Activated CD4-positive, alpha-beta T cell treated with anti-CD3 and anti-CD28 coated beads, Interleukin-2, Interleukin-6, amounts not matched to agents 100 ng/mL and 50 ng/mL, durations not matched to agents 16 hours and 8 hours (primary cell): Measurements from ENCODE around the gene CIROP.

Experiments
- DNase-seq: peaks from one replicate; pipeline ENCODE4 v3.0.0-alpha.2; 2020

The CIROP gene, protein sequence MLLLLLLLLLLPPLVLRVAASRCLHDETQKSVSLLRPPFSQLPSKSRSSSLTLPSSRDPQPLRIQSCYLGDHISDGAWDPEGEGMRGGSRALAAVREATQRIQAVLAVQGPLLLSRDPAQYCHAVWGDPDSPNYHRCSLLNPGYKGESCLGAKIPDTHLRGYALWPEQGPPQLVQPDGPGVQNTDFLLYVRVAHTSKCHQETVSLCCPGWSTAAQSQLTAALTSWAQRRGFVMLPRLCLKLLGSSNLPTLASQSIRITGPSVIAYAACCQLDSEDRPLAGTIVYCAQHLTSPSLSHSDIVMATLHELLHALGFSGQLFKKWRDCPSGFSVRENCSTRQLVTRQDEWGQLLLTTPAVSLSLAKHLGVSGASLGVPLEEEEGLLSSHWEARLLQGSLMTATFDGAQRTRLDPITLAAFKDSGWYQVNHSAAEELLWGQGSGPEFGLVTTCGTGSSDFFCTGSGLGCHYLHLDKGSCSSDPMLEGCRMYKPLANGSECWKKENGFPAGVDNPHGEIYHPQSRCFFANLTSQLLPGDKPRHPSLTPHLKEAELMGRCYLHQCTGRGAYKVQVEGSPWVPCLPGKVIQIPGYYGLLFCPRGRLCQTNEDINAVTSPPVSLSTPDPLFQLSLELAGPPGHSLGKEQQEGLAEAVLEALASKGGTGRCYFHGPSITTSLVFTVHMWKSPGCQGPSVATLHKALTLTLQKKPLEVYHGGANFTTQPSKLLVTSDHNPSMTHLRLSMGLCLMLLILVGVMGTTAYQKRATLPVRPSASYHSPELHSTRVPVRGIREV

GRCh38 chr14:23104591-23105347, at the start of gene CIROP:
Gene CIROP (minus strand): TSS chr14:23104989. CDS start chr14:23104920, 69 bp downstream.
- DNase-seq = no peak

- DNase-seq = peak; percentile 4
Observed at GRCh38 chr14:23153851-23154796, 49.3 kb upstream of the CIROP start.

DNA sequence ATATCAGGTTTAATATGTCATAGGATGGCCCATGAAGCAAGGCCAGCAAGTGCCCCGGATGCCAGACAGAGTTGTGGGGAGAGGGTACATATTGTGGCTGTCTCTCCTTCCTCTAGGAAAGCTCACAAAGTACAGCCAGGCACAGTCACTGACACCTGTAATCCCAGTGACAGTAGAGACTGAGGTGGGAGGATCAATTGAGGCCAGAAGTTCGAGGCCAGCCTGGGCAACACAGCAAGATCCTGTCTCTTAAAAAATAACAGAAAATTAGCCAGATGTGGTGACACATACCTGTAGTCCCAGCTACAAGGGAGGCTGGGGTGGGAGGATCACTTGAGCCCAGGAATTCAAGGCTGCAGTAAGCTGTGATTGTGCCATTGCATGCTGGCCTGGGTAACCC, 46.6 kb upstream of the CIROP start:
- no peak for DNase-seq

GRCh38 chr14:23149745-23150144, 45.0 kb upstream of the CIROP start:
- no peak for DNase-seq

DNA sequence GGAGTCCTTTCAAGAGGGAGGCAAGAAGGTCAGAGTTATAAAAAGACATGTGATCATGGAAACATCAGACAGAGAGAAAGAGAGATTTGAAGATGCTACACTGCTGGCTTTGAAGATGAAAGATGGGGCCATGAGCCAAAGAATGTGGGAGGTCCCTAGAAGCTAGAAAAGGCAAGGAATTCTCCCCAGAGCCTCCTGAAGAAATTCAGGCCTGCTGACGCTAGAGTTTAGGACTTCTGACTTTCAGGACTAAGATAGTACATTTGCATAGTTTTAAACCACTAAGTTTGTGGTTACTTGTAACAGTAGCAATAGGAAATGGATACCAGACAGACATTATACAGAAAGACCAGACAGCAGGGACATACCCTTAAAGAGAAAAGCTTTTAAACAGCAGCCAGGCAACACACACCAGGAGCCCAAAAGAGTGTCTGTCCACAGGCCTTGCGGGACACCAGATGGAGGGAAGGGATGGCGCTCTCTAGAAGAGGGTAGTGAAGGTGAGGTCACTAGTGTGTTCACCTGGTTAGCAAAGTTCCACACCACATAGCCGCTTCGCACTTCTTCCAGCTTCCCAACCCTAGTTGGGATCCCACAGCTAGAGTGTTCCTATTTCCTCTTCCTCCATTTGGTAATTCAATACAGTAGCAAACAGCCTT, 43.9 kb upstream of the CIROP start:
- DNase-seq = no peak

GRCh38 chr14:23147676-23148075, 42.9 kb upstream of the CIROP start:
- DNase-seq = no peak

DNA sequence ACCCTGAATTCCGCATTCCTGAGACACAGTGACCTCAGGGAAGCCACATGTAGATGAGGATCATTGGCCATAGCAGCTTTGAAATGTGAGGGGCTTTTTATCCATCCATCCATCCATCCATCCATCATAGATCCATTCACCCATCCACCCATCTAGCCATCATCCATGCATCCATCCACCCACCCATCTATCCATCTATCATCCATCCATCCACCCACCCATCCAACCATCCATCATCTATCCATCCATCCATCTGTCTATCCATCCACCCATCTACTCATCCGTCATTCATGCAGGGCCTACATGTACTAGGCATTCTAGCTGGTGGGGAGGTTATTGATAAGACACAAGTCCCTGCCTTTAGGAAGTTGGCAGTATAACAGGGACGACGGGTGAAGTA, 42.2 kb upstream of the CIROP start:
- no peak for DNase-seq

GRCh38 chr14:23146351-23146910, 41.6 kb upstream of the CIROP start:
- no peak for DNase-seq

- DNase-seq = no peak
Observed at GRCh38 chr14:23145794-23146350, 41.1 kb upstream of the CIROP start.

GRCh38 chr14:23143911-23144310, 39.1 kb upstream of the CIROP start:
- no peak for DNase-seq

DNA sequence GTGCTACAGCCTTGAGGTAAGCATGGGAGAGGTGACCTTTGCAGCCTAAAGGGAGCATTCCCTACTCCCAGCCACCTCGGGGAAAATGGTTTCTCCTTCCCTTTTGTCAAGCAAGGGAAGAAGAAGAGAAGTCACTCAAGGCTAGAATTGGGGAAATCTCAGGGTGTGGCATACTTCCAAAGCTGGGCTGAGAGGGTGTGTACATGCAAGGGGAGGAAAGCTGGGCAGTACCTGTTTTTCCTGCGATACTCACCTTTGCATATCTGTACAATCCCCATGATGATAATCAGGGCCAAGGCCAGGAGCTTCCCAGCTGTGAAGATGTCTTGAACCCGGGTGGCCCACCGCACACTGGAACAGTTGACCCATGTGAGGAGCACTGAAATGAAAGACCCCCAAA, 38.0 kb upstream of the CIROP start:
- no peak for DNase-seq

DNA sequence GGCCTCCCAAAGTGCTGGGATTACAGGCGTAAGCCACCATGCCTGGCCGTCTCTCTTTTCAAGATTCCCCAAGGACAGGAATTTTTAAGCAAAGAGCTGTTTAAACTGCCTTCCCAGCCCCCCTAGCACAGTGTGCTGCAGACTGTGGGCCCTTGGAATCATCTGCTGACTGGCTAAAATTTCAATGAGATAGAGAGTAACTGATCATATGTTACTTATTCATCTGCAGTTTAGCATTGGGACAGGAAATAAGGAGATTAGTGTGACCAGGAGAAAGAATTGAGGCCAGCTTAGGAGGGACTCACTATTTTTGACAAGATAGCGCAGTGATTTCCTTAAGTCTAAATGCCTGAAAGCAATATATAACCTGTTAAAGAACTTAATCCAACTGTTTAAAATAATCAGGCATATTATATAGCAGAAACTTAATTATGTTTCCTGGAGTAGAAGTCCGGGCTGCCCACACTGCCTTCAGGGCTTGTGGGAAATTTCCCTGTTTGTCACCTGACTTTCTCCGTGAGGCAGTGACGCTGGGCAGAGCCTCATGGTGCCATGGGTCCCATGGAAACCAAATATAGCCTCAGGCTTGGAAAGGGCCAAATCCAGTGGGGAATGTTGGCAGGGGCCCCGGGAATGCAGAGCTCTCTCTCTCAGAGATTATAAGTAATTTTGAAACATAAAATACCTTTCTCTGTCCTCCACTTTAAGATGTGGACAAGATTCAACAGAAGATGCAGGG, 37.1 kb upstream of the CIROP start:
- no peak for DNase-seq

DNA sequence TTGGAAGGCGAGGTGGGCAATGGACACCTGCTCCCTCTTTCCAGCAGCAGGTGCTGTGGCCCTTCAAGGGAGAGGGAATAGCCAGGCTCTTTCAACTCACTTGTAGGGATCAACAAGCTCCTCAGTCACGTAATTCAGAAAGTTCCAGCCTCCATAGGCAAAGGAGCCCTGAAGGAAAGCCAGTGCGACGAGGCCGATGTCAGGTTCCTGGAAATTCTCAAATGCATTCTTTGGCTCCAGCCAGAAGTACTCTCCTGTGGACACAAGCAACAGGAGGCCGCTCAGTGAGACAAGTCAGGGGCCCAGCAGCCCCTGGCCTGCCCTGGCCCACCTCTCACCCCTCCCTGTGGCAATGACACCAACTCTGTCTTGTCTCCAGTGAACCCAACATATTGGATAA, 35.6 kb upstream of the CIROP start:
- DNase-seq = no peak

- no peak for DNase-seq
Observed at GRCh38 chr14:23139874-23140273, 35.1 kb upstream of the CIROP start.

DNA sequence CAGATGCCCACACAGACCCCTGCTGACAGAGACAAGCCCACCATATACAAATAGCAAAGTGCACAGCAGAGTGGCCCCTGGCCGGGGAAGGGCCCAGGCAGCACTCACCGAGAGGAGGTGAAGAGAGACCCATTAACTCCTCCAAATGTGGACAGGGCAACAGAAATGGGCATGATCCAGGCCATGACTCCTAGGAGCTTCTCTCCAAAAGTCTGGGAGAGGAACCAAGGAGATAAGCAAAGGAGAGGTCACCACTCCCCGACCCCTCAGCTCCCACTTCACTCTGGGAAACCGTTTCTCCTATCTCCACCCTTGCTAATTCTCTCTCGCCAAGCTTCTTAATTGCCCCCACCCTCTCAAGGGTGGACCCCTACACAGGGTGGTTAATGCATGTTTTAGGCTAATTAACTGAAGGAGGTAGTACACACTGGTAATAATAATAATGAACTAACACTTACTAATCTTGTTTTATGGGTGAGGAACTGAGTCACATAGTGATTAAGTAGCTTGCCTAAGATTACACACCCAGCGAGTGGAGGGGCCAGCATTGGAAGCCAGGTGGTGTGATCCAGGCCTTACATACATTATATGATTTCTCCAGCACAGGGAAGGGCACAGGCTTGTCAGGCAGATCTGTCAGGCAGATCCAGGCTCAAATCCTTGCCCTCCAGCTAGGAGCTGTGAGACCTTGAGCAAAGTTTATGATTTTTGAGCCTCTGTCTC, 33.2 kb upstream of the CIROP start:
- no peak for DNase-seq

GRCh38 chr14:23137192-23137812, 32.5 kb upstream of the CIROP start:
- DNase-seq = no peak

DNA sequence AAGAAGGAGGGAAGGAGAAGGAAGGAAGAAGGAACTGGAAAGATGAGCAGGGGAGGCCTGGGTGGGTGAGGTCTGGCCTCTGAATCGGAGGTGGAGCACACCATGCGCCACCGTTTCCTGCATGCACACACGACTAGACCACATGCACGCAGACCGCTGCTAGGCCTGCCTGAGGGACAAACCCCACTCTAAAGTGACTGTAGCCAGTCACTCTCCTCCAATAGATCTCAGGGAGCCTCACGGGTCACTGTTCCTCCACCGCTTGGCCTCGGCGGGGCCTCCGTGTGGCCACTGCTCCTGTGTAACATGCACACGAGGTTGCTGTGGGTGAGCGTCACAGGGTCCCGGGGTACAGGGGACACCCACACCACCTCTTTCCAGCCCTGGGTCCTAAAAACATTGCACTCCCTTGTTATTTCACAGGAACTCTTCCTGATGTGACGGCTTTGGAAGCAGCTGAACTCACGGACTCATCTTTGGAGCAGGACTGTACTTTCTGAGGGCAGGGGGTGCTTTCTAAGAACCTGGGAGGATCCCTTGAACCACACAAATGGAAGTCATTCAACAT, 31.9 kb upstream of the CIROP start:
- DNase-seq = no peak

GRCh38 chr14:23132970-23133369, 28.2 kb upstream of the CIROP start:
- DNase-seq = no peak

DNA sequence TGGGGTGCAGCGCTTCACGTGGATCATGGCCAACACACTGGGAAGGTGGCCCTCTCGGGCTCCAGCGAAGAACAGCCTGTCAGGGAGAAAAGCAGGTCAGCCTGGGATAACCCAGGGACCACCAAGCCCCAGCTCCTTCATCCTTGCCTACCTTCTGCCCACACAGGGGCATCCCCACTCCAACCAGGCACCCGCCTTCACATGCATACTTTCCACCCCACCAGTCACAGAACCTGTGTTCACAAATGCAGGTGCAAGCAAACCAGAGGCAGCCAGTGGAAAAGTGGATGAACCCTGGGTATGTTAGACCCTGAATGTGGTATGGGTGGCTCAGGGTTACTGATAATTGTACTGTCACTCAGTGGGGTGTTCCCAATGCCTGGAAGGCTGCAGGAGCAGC, 26.7 kb upstream of the CIROP start:
- no peak for DNase-seq
